DOHH2 (cell line): ENCODE data around the gene TRPM3.

Experiments
- CTCF ChIP-seq: fragments of 200-600 bp; sonication (generic); IDR thresholded peaks from one replicate; pipeline ENCODE4 v1.5.1; 2014; ENCODE audit warnings: antibody characterized with exemption, mild to moderate bottlenecking, low read depth, low read length; ENCODE audit not compliant: poor library complexity, severe bottlenecking
- EZH2phosphoT487 ChIP-seq: fragments of 200-600 bp; sonication (generic); IDR thresholded peaks from 2 replicates; pipeline ENCODE4 v1.6.1; 2017; ENCODE audit warnings: borderline replicate concordance, mild to moderate bottlenecking, antibody characterized with exemption, low read length, moderate library complexity, mixed read lengths

GRCh38 chr9:71025728-71026127 is 95.7 kb downstream of the TRPM3 start:
- TF ChIP-seq CTCF (no peak), EZH2phosphoT487 (no peak)
